Endothelial cell of hepatic sinusoid (primary cell): Measurements from ENCODE around the gene SAGE1.
"Not testable (repeated sequence)": the region's sequence is repeated elsewhere in the genome, so short reads cannot be mapped to it uniquely, and the experiment has no call there.

Source experiments
- in situ Hi-C: cut with HindIII; loops from 2 replicates; pipeline ENCODE4 v1.10.0; 2017; ENCODE audit warnings: low sequenced_read_pairs

Gene SAGE1

GRCh38 chrX:135893294-135893817 lies at the start of gene SAGE1, which contains the start of gene CT45A10:
SAGE1 (plus strand) TSS chrX:135893716; CDS start chrX:135896243, 2,527 bp downstream.
CT45A10 (minus strand) TSS chrX:135893444; CDS start chrX:135885344, 8,100 bp downstream.
- in situ Hi-C loops, result no loop called here

DNA sequence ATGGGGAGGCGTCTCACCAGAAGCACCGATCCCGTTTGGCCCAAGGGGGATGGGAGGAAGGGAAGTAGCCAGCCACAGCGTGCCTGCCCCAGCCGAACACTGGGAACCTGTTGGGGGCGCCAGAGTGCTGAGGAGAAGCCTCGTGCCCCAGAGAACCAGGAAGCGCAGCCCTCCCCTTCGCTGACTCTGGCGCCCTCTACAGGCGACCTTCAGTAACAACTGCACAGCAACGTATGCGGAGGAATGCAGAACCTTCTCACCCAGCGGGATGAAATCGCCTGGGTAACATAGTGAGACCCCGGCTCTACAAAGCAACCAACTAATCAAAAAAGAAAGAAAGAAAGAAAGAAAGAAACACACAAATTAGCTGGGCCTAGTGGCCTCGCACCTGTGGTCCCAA lies 39.1 kb upstream of the SAGE1 start, which contains the start of gene CT45A8:
CT45A8 (minus strand) TSS at position 101 of the 400 bp plus-strand sequence. CDS start 3,755 bp downstream, outside the sequence.
- in situ Hi-C loops, result not testable (repeated sequence)

- in situ Hi-C loops, result not testable (repeated sequence)
These were observed 21.8 kb upstream of the SAGE1 start, which contains the start of gene CT45A9 for GRCh38 chrX:135871712-135872111. CT45A9 (minus strand) TSS chrX:135871812; CDS start chrX:135868061, 3,751 bp downstream.

DNA sequence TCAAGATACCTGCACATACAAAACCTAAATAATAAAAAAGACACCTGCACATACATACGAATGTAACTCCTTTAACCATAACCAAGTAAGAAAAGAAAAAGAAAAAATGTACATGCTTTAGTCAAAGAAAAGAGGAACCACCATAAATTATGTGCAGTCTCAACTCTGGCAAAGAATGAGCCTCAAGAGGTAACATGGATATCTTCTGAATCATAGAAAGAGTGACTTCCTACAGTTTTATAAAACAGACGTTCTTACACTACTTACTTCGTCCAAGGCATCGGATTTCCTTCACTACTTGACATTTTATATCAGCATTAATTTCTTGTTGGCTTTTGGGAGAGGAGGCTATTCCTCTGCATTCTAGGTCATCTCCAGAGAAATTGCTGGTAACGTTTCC lies 10.8 kb upstream of the SAGE1 start:
- in situ Hi-C loops, result not testable (repeated sequence)

DNA sequence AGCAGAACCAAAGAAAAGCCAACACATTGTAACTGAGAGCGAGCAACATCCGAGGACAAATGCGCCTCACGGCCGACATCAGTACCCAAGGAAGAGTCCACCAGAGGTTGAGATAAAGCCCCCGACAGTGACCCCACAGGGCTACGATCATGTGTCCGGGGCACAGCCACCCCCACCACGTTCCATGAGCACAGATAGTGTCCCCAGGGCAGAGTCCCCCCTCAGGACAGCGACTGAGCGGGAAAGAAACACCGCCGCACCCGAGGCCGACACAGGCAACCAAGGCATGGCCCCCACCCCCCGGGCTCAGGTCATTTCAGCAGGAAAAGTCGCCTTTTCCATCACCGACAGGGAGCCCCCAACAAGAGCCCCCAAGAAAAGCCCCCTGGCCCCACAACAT lies 5.3 kb upstream of the SAGE1 start:
- in situ Hi-C loops, result not testable (repeated sequence)

- in situ Hi-C loops, result not testable (repeated sequence)
These were observed 4.5 kb upstream of the SAGE1 start for GRCh38 chrX:135888976-135889375.

DNA sequence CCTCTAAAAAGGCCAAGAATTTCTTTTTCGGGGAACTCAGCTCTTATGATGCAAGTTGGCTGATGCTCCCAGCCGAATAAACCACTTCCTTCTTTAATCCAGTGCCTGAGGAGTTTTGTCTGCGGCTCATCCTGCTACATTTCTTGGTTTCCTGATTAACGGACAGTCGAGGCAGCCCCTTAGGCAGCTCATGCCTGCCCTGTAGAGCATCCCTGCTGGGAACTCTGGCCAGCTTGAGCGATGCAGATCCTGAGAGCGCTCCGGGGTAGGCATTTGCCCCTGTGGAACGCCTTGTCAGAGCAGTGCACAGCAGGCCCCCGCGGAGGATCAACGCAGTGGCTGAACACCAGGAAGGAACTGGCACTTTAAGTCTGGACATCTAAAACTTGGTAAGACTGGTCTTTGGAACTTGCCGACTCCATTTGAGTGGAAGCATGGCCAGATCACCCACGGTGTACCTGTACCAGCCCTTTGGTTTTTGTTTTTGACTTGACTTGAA lies 3.4 kb upstream of the SAGE1 start:
- in situ Hi-C loops, result no loop called here

DNA sequence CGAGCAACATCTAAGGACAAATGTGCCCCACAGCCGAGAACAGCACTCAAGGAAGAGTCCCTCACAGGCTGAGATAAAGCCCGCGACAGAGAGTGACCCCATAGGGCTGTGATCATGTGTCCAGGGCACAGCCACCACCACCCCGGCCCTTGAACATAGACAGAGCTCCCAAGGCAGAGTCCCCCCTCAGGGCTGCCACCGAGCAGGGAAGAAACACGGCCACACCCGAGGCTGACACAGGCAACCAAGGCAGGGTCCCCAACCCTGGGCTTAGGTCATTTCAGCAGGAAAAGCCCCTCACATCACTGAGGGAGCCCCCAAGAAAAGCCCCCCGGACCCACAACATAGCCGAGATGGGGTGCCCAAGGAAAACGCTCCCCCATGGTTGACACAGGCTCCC lies 735 bp upstream of the SAGE1 start:
- in situ Hi-C loops, result no loop called here

- in situ Hi-C loops, result no loop called here
These were observed 16.7 kb downstream of the SAGE1 start for GRCh38 chrX:135910251-135910650.

GRCh38 chrX:135914404-135914803 lies 20.9 kb downstream of the SAGE1 start:
- in situ Hi-C loops, result no loop called here

- in situ Hi-C loops, result not testable (repeated sequence)
These were observed 27.0 kb downstream of the SAGE1 start for GRCh38 chrX:135920516-135920915.

DNA sequence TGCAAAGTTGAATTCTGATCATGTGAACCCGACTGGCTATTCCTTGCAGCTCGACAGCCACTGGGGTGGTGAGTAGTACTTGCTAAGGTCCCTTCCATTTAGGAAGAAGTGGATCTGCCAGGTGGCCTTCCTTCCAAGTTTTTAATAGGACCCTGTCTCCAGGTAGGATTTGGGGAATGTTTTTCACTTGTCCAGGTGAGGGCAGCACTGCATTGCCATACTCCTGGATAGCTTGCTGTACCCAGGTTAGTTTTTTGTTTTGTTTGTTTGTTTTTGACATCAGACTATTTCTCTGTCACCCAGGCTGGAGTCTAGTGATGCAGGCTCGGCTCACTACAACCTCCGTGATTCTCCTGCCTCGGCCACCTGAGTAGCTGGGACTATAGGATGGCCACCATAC lies 29.8 kb downstream of the SAGE1 start:
- in situ Hi-C loops, result no loop called here

DNA sequence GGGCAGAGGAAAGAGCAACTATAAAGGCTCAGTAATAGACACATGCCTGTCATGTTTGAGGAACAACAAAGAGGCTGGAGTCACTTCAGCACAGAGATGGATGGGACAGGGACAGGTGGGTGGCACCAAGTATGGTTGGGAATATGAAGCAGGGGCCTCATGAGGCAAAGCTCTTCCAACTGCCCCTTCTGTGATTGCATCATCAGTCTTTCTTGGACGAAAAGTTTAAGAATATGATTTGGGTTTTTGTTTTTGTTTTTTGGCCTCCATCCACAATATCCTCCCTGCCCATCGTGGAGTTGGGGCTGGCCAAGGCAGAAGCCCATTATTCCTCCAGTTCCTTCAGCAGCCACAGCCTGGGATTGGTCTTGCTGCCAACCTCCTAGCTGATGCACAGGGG lies 34.4 kb downstream of the SAGE1 start:
- in situ Hi-C loops, result no loop called here

DNA sequence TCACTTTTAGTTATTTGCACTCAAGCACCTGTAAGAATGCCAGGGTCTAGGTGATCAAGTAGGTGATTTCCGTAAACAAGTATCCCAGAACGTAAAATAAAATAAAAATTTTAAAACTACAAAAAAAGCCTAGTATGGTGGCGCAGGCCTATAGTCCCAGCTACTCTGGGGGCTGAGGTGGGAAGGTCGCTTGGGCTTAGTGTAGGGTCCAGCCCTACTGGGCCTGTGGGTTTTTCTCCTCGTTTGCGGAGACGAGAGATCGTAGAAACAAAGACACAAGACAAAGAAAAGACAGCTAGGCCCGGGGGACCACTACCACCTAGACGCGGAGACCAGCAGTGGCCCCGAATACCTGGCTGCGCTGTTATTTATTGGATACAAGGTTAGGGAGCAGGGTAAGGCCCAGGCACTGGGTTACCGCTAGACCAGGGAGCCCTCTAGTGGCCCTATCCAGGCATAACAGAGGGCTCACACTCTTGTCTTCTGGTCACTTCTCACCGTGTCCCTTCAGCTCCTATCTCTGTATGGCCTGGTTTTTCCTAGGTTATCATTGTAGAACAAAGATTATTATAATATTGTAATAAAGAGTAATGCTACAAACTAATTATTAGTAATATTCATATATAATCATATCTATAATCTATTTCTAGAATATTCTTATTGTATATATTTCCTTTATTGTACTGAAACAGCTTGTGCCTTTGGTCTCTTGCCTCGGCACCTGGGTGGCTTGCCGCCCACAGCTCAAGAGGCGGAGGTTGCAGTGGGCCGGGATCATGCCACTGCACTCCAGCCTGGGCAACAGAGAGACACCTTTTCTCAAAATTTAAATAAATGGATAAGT lies 38.4 kb downstream of the SAGE1 start:
- in situ Hi-C loops, result no loop called here

GRCh38 chrX:135944486-135944885 lies 51.0 kb downstream of the SAGE1 start:
- in situ Hi-C loops, result no loop called here

DNA sequence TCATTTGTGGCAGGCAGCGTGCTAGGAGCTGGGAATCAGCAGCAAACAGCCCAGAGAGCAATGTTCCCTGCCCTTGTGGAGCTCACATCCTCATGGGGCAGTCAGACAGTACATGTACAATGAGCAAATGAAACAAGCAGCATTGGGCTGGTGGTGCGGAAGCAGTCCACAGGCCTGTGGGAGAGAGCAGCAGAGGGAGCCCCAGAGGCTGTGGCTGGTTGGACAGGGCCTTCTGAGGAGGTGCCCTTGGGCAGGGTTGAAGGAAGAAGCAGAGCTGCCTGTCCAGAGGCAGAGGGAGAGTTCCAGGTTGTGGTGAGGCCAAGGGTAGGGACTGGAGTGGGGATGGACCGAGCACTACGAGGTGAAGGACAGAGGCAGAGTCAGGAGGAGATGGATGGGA lies 57.8 kb downstream of the SAGE1 start:
- in situ Hi-C loops, result no loop called here
